Osteoblast (primary cell): ENCODE measurements around the gene PRR5. TPM values are rescaled to one million over a fixed set of nuclear protein-coding genes. Genes with fewer than 3 reads are reported as not detected.

Experiments used
- DNase-seq: peaks from one replicate; pipeline ENCODE4 v3.0.0; 2011; ENCODE audit warnings: low spot score, mixed read lengths; ENCODE audit not compliant: insufficient read length; ENCODE audit errors: missing footprints
- H2AFZ ChIP-seq: 2 replicates; pipeline ENCODE4 v1.6.0; 2011; ENCODE audit warnings: mild to moderate bottlenecking, low read length
- H3K27ac ChIP-seq: 2 replicates; pipeline ENCODE4 v1.5.1; 2011; ENCODE audit warnings: mild to moderate bottlenecking, low read depth, low read length, moderate library complexity
- H3K27me3 ChIP-seq: 2 replicates; pipeline ENCODE4 v1.6.0; 2012; ENCODE audit warnings: mild to moderate bottlenecking, control low read depth, inconsistent platforms, low read length, moderate library complexity; ENCODE audit not compliant: insufficient read depth
- H3K36me3 ChIP-seq: 2 replicates; pipeline ENCODE4 v1.5.1; 2011; ENCODE audit warnings: mild to moderate bottlenecking, low read length, control low read depth, moderate library complexity; ENCODE audit not compliant: insufficient read depth
- H3K4me1 ChIP-seq: 2 replicates; pipeline ENCODE4 v1.5.1; 2011; ENCODE audit warnings: mild to moderate bottlenecking, low read length, control low read depth, moderate library complexity; ENCODE audit not compliant: insufficient read depth
- H3K4me2 ChIP-seq: 2 replicates; pipeline ENCODE4 v1.6.0; 2011; ENCODE audit warnings: mild to moderate bottlenecking, low read length; ENCODE audit not compliant: insufficient read depth
- H3K4me3 ChIP-seq: fragments of 200-600 bp; sonication (generic); 3 replicates; pipeline ENCODE4 v1.5.1; 2012; ENCODE audit warnings: mild to moderate bottlenecking, low read length, inconsistent platforms; ENCODE audit not compliant: insufficient read depth
- H3K79me2 ChIP-seq: 2 replicates; pipeline ENCODE4 v1.6.0; 2012; ENCODE audit warnings: mild to moderate bottlenecking, low read length, control low read depth, inconsistent platforms; ENCODE audit not compliant: insufficient read depth
- H3K9me3 ChIP-seq: 2 replicates; pipeline ENCODE4 v1.5.1; 2011; ENCODE audit warnings: low read depth, low read length, control low read depth
- H4K20me1 ChIP-seq: 2 replicates; pipeline ENCODE4 v1.6.0; 2012; ENCODE audit warnings: mild to moderate bottlenecking, low read length, control low read depth; ENCODE audit not compliant: insufficient read depth
- CTCF ChIP-seq: IDR thresholded peaks from 2 replicates; pipeline ENCODE4 v1.5.1; 2011; ENCODE audit warnings: mild to moderate bottlenecking, low read depth, low read length, moderate library complexity; ENCODE audit errors: extremely low read depth
- total RNA-seq: library from RNA; depleted of rRNA; stranded (reverse); fragments of >200 nt; gene quantifications from 2 replicates; pipeline ENCODE4 v1.2.3, GENCODE V29; 2012

The PRR5 gene
- total RNA-seq, 1 donor: 14.8 TPM

- Histone ChIP-seq H3K27me3 (no peaks in the 10 kb centered on the region), H3K4me2 (no peak overlapping the region), H2AFZ (no peak overlapping the region), H3K4me1 (peaks cover 11% of the 10 kb centered on the region), H3K4me3 (no peak overlapping the region), H3K27ac (no peak overlapping the region), H3K9me3 (no peaks in the 10 kb centered on the region), H4K20me1 (peaks cover 8% of the 10 kb centered on the region), H3K79me2 (no peaks in the 10 kb centered on the region), H3K36me3 (no peaks in the 10 kb centered on the region)
- peak; percentile 89 for DNase-seq
- TF ChIP-seq CTCF: no peak
Measured at GRCh38 chr22:44730490-44731356, 28.7 kb downstream of the PRR5 start.

DNA sequence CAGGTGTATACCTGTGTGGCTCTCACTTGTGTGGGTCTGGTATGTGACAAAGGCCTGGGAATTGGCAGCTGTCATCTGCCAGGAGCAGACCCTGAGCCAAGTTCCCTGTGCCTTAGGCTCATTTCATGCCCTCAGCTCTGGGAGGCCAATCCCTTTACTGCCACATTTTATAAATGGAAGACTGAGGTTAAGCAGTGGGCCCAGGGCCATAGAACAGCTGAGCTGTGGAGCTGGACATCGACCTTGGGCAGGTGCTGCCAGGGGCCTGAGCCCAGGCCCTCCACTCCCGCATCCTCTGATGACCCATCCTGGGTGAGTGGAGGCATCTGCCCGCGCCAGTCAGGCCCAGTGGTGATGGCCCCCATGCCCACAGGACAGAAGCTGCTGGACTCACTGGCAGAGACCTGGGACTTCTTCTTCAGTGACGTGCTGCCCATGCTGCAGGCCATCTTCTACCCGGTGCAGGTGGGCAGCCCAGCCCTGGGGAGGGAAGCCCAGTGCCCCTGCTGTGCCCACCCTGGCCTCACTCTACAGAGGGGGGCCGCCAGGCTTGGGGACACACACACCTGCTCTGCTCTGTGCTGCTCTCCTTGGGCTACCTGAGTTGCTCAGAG is 29.5 kb downstream of the PRR5 start:
- H3K4me3 ChIP-seq: no peak overlapping the region
- no peak overlapping the region for H3K4me2 ChIP-seq
- no peaks in the 10 kb centered on the region for H3K36me3 ChIP-seq
- no peaks in the 10 kb centered on the region for H3K79me2 ChIP-seq
- no peak overlapping the region for H3K27ac ChIP-seq
- H4K20me1 ChIP-seq: peaks cover 12% of the 10 kb centered on the region
- peaks cover 11% of the 10 kb centered on the region for H3K4me1 ChIP-seq
- H3K9me3 ChIP-seq: no peaks in the 10 kb centered on the region
- no peak overlapping the region for H2AFZ ChIP-seq
- no peaks in the 10 kb centered on the region for H3K27me3 ChIP-seq
- no peak for TF ChIP-seq CTCF
- DNase-seq: no peak

DNA sequence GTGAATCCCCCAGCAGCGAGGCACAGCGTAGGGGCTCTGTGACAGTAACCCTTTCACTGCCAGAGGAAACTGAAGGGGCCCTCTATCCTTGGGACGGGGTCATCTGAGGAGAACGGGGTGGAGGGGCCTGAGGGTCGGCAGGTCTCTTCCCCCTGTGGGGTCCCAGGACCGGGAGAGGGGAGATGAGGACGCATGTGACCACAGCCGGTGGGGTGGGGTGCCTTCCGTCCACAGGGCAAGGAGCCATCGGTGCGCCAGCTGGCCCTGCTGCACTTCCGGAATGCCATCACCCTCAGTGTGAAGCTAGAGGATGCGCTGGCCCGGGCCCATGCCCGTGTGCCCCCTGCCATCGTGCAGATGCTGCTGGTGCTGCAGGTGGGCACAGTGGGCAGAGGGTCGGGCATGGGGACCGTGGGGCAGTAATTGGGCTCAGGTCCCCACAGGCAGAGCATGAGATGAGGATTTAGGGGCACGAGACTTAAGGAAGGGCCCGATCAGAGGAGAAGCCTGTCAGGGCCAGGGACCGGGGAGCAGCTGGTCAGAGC is 30.1 kb downstream of the PRR5 start:
- peak; percentile 65 for DNase-seq
- Histone ChIP-seq H3K4me2 (no peak overlapping the region), H3K36me3 (no peaks in the 10 kb centered on the region), H3K27ac (no peak overlapping the region), H3K9me3 (no peaks in the 10 kb centered on the region), H3K4me3 (no peak overlapping the region), H3K4me1 (peaks cover 11% of the 10 kb centered on the region), H2AFZ (no peak overlapping the region), H3K79me2 (no peaks in the 10 kb centered on the region), H3K27me3 (no peaks in the 10 kb centered on the region), H4K20me1 (peaks cover 12% of the 10 kb centered on the region)
- TF ChIP-seq CTCF: no peak

DNA sequence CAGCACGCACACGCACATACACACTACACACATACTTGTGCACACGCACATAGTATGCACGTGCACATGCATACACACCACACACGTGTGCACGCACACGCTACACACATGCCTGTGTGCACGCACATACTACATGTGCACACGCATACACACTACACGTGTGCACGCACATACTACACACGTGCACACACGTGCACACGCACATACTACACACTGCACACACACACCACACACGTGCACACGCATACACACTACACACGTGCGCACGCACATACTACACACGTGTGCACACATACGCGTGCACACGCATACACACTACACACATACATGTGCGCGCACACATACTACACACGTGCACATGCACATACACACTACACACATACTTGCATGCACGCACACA is 30.7 kb downstream of the PRR5 start:
- Histone ChIP-seq H2AFZ (no peak overlapping the region), H3K4me2 (no peak overlapping the region), H3K4me1 (peaks cover 11% of the 10 kb centered on the region), H3K4me3 (no peak overlapping the region), H3K9me3 (no peaks in the 10 kb centered on the region), H3K27ac (no peak overlapping the region), H4K20me1 (peaks cover 12% of the 10 kb centered on the region), H3K79me2 (no peaks in the 10 kb centered on the region), H3K36me3 (no peaks in the 10 kb centered on the region), H3K27me3 (no peaks in the 10 kb centered on the region)
- no peak for TF ChIP-seq CTCF
- peak; percentile 56 for DNase-seq
